Right atrium auricular region (tissue), 2 donors: ENCODE measurements around the gene FAM25A. TPM values are rescaled to one million over a fixed set of nuclear protein-coding genes. Genes with fewer than 3 reads are reported as not detected.
"Not testable (repeated sequence)": the region's sequence is repeated elsewhere in the genome, so short reads cannot be mapped to it uniquely, and the experiment has no call there.

Experiments
- DNase-seq: peaks from one replicate; pipeline ENCODE4 v3.0.0-alpha.2; 2019; ENCODE audit warnings: low spot score
- H3K27ac ChIP-seq, 2 donors: fragments of 200-600 bp; sonication (generic); 1 replicate in 1 of 2; 2 replicates in 1 of 2; pipeline ENCODE4 v1.5.1; 2016 to 2019
- H3K27me3 ChIP-seq, 2 donors: fragments of 200-600 bp; sonication (generic); one replicate each; pipeline versions ENCODE4 v1.5.1 to v1.6.0; 2017 to 2019
- H3K36me3 ChIP-seq: fragments of 200-600 bp; sonication (generic); one replicate; pipeline ENCODE4 v1.5.1; 2016
- H3K4me1 ChIP-seq, 2 donors: fragments of 200-600 bp; sonication (generic); one replicate each; pipeline versions ENCODE4 v1.5.1 to v1.6.0; 2017 to 2019
- H3K4me3 ChIP-seq, 2 donors: fragments of 200-600 bp; sonication (generic); 1 replicate in 1 of 2; 2 replicates in 1 of 2; pipeline ENCODE4 v1.5.1; 2017 to 2019; ENCODE audit warnings: mild to moderate bottlenecking in 1 of 2, moderate library complexity in 1 of 2
- H3K9me3 ChIP-seq, 2 donors: fragments of 200-600 bp; sonication (generic); one replicate each; pipeline ENCODE4 v1.5.1; 2019
- CTCF ChIP-seq, 2 donors: fragments of 200-600 bp; sonication (generic); IDR thresholded peaks; one replicate each; pipeline ENCODE4 v1.5.1; 2019; ENCODE audit warnings: antibody characterized with exemption in 2 of 2
- total RNA-seq, 2 donors: library from RNA; depleted of rRNA; stranded (reverse); fragments of >200 nt; gene quantifications; one replicate each; pipeline ENCODE4 v1.1.0, GENCODE V29; 2016

Gene FAM25A
- total RNA-seq, 2 donors from 2014 or later: not detected

GRCh38 chr10:87014986-87015716 is 4.9 kb upstream of the FAM25A start:
- not testable (repeated sequence) for H3K4me3 ChIP-seq, H3K27ac ChIP-seq, H3K9me3 ChIP-seq, DNase-seq, H3K36me3 ChIP-seq, H3K4me1 ChIP-seq, H3K27me3 ChIP-seq

GRCh38 chr10:87018127-87018526 is 2.0 kb upstream of the FAM25A start:
- DNase-seq, H3K4me1 ChIP-seq, H3K27me3 ChIP-seq, H3K27ac ChIP-seq, H3K36me3 ChIP-seq, H3K4me3 ChIP-seq, H3K9me3 ChIP-seq: not testable (repeated sequence)

- not testable (repeated sequence) for DNase-seq, H3K4me1 ChIP-seq, H3K27me3 ChIP-seq, H3K27ac ChIP-seq, H3K9me3 ChIP-seq, H3K36me3 ChIP-seq, H3K4me3 ChIP-seq
Measured at GRCh38 chr10:87019066-87019465, 1.0 kb upstream of the FAM25A start.

GRCh38 chr10:87019504-87019903 is 590 bp upstream of the FAM25A start:
- H3K36me3 ChIP-seq, H3K27me3 ChIP-seq, H3K4me3 ChIP-seq, DNase-seq, H3K4me1 ChIP-seq, H3K9me3 ChIP-seq, H3K27ac ChIP-seq: not testable (repeated sequence)

- H3K27me3 ChIP-seq, DNase-seq, H3K4me3 ChIP-seq, H3K36me3 ChIP-seq, H3K27ac ChIP-seq, H3K9me3 ChIP-seq, H3K4me1 ChIP-seq: not testable (repeated sequence)
Measured at GRCh38 chr10:87025285-87025958, 5.3 kb downstream of the FAM25A start.

GRCh38 chr10:87026747-87027508 is 6.8 kb downstream of the FAM25A start:
- not testable (repeated sequence) for H3K27me3 ChIP-seq, DNase-seq, H3K27ac ChIP-seq, H3K4me1 ChIP-seq, H3K9me3 ChIP-seq, H3K4me3 ChIP-seq, H3K36me3 ChIP-seq

GRCh38 chr10:87030419-87030818 is 10.3 kb downstream of the FAM25A start:
- H3K4me1 ChIP-seq, H3K27me3 ChIP-seq, H3K9me3 ChIP-seq, DNase-seq, H3K27ac ChIP-seq, H3K36me3 ChIP-seq, H3K4me3 ChIP-seq: not testable (repeated sequence)

GRCh38 chr10:87030912-87031635 is 11.0 kb downstream of the FAM25A start:
- Histone ChIP-seq H3K9me3 (peaks cover 0 to 4% of the 10 kb centered on the region in 2 donors), H3K27ac (no peak overlapping the region), H3K36me3 (no peaks in the 10 kb centered on the region), H3K4me1 (no peaks in the 10 kb centered on the region), H3K27me3 (no peaks in the 10 kb centered on the region), H3K4me3 (no peak overlapping the region)
- no peak for DNase-seq
- no peak for TF ChIP-seq CTCF (IDR thresholded peaks at IDR 0.05)

- H3K27ac ChIP-seq: no peak overlapping the region
- no peak for DNase-seq
- H3K4me3 ChIP-seq: no peak overlapping the region
- no peaks in the 10 kb centered on the region for H3K27me3 ChIP-seq
- no peak for TF ChIP-seq CTCF (IDR thresholded peaks at IDR 0.05)
- no peaks in the 10 kb centered on the region for H3K9me3 ChIP-seq
- no peaks in the 10 kb centered on the region for H3K36me3 ChIP-seq
- no peaks in the 10 kb centered on the region for H3K4me1 ChIP-seq
Measured at GRCh38 chr10:87036623-87037022, 16.5 kb downstream of the FAM25A start.
